ENCODE results near the gene MAP7D1.

The MAP7D1 gene

DNA sequence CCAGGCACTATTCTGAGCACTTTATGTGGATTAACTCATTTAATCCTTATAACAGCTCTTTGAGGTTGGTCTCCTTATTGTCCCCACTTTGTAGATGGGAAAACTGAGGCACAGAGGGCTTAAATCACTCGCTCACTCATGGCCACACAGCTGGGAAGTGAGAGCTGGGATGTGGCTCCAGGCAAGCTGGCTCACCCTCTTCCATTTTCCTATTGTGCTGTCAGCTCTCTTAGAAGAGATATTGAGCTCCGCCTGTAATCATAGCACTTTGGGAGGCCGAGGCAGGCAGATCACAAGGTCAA, 27.1 kb upstream of the MAP7D1 start:
- POLR2A ChIA-PET: interaction anchor here (1.1 kb wide), 1 partner anchor 198 kb away, joined by 3 read pairs; the partner anchor contains the start of gene AGO3
- CTCF ChIA-PET: interaction anchor here (0.7 kb wide), 1 partner anchor 24 kb away, joined by 3 read pairs; no protein-coding TSS in a partner anchor
- no peak for DNase-seq (ENCODE audit: extremely low spot score)
- TF ChIP-seq ARNT (IDR thresholded peaks at IDR 0.05): no peak
- no peak for TF ChIP-seq BHLHE40 (IDR thresholded peaks at IDR 0.05; ENCODE audit: borderline replicate concordance)
- no peak for TF ChIP-seq FOXA1 (IDR thresholded peaks at IDR 0.05)
- TF ChIP-seq TARDBP (IDR thresholded peaks at IDR 0.05): no peak
- no peak for TF ChIP-seq L3MBTL2 (conservative IDR thresholded peaks at IDR 0.05)
- TF ChIP-seq FOXM1 (IDR thresholded peaks at IDR 0.05; ENCODE audit: borderline replicate concordance): no peak
- TF ChIP-seq FOXK2 (IDR thresholded peaks at IDR 0.05): no peak
- no peak for TF ChIP-seq CTBP1 (IDR thresholded peaks at IDR 0.05; ENCODE audit: borderline replicate concordance)
- TF ChIP-seq ZNF384 (IDR thresholded peaks at IDR 0.05): no peak
- no peak for TF ChIP-seq ELF4 (IDR thresholded peaks at IDR 0.05)
- TF ChIP-seq, protein P1, sequence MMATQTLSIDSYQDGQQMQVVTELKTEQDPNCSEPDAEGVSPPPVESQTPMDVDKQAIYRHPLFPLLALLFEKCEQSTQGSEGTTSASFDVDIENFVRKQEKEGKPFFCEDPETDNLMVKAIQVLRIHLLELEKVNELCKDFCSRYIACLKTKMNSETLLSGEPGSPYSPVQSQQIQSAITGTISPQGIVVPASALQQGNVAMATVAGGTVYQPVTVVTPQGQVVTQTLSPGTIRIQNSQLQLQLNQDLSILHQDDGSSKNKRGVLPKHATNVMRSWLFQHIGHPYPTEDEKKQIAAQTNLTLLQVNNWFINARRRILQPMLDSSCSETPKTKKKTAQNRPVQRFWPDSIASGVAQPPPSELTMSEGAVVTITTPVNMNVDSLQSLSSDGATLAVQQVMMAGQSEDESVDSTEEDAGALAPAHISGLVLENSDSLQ (IDR thresholded peaks at IDR 0.05): no peak
- TF ChIP-seq NFRKB (IDR thresholded peaks at IDR 0.05): no peak
- no peak for TF ChIP-seq LEF1 (IDR thresholded peaks at IDR 0.05; ENCODE audit: borderline replicate concordance)

DNA sequence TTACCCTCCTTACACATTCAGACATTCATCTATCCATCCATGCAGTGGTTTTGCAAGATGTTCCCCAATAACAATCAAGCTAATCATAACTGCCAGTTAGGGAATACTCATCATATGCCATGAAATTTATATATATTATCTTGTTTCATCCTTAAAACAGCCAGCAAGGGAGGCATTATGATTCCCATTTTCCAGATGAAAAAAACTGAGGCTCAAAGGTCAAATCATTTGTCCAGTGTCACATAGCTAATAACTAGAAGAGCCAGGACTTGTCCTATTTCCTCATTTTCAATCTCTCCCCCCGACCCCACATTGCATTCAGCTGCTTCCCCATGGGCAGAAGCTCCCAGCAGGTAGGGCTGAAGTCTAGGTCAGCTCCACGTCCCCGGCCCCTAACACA, 23.9 kb upstream of the MAP7D1 start:
- POLR2A ChIA-PET: interaction anchor here (1.0 to 1.4 kb wide), 3 partner anchors 17 to 255 kb away, joined by 3 to 4 read pairs (median 4); partner anchors contain the start of gene TRAPPC3
- TF ChIP-seq LEF1 (IDR thresholded peaks at IDR 0.05; ENCODE audit: borderline replicate concordance) (no peak), ZNF384 (IDR thresholded peaks at IDR 0.05) (no peak), NFRKB (IDR thresholded peaks at IDR 0.05) (no peak), L3MBTL2 (conservative IDR thresholded peaks at IDR 0.05) (no peak), CTBP1 (IDR thresholded peaks at IDR 0.05; ENCODE audit: borderline replicate concordance) (no peak), FOXA1 (IDR thresholded peaks at IDR 0.05) (no peak), FOXM1 (IDR thresholded peaks at IDR 0.05; ENCODE audit: borderline replicate concordance) (no peak), ELF4 (IDR thresholded peaks at IDR 0.05) (no peak), SUZ12 (IDR thresholded peaks at IDR 0.05) (no peak), FOXK2 (IDR thresholded peaks at IDR 0.05) (no peak)
- TF ChIP-seq, protein P1 (IDR thresholded peaks at IDR 0.05): no peak
- DNase-seq (ENCODE audit: extremely low spot score): no peak
- CTCF ChIA-PET: interaction anchor here (0.6 kb wide), 1 partner anchor 31 kb away, joined by 4 read pairs; no protein-coding TSS in a partner anchor

DNA sequence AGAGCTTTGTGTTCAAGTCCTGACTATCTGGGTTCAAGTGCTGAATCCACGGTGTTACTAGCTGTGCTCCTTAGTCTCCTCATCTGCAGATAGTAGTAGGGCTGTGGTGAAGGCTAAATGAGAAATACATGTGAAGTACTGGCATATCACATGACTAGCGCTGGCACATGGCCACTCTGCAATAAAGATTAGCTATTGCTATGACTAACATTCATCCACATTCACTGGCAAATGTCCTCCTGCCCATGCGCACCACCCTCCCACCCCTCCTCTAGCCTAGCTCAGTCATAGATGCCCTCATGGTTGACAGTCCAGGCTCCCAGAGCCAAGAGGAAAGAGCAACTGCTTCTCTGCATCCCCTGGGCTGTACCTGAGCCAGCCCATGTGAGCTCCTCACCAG, 22.5 kb upstream of the MAP7D1 start:
- no peak for TF ChIP-seq TARDBP (IDR thresholded peaks at IDR 0.05)
- no peak for TF ChIP-seq HDGF (IDR thresholded peaks at IDR 0.05; ENCODE audit: borderline replicate concordance)
- TF ChIP-seq, protein P1 (IDR thresholded peaks at IDR 0.05): no peak
- TF ChIP-seq CTBP1 (IDR thresholded peaks at IDR 0.05; ENCODE audit: borderline replicate concordance): no peak
- no peak for TF ChIP-seq SUZ12 (IDR thresholded peaks at IDR 0.05)
- CTCF ChIA-PET: interaction anchor here (0.9 to 2.8 kb wide), 5 partner anchors 11 to 55 kb away, joined by 4 to 22 read pairs (median 14); no protein-coding TSS in a partner anchor
- POLR2A ChIA-PET: interaction anchor here (1.5 kb wide), 1 partner anchor 34 kb away, joined by 4 read pairs; no protein-coding TSS in a partner anchor
- no peak for DNase-seq (ENCODE audit: extremely low spot score)

DNA sequence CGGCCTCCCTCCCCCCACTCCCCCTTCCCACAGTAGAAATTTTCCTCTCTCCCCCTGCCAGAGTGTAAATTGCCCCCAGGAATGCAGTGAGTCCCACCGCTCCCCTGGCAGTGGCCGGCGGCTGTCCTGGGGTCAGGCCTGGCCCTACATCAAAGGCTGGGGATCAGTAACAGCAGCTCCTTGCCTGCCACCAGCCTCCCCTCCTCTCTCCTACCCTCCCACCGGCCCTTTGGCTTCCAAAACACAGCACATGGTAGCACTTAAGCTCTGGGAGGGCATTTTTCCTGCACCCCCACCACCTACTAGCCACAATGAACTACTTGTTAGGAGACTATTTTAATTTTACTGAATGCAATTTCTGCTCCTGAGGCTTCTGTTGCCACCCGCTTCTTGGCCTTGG, 21.9 kb upstream of the MAP7D1 start:
- ChIA-PET POLR2A (interaction anchor here (0.9 to 1.5 kb wide), 2 partner anchors 17 to 35 kb away, joined by 3 to 4 read pairs; no protein-coding TSS in a partner anchor), CTCF (interaction anchor here (0.6 to 3.3 kb wide), 13 partner anchors 10 to 382 kb away, joined by 3 to 26 read pairs (median 4); no protein-coding TSS in a partner anchor)
- no peak for DNase-seq (ENCODE audit: extremely low spot score)
- no peak for TF ChIP-seq SUZ12 (IDR thresholded peaks at IDR 0.05)
- TF ChIP-seq, protein P1 (IDR thresholded peaks at IDR 0.05): no peak
- TF ChIP-seq FOXK2 (IDR thresholded peaks at IDR 0.05): no peak

DNA sequence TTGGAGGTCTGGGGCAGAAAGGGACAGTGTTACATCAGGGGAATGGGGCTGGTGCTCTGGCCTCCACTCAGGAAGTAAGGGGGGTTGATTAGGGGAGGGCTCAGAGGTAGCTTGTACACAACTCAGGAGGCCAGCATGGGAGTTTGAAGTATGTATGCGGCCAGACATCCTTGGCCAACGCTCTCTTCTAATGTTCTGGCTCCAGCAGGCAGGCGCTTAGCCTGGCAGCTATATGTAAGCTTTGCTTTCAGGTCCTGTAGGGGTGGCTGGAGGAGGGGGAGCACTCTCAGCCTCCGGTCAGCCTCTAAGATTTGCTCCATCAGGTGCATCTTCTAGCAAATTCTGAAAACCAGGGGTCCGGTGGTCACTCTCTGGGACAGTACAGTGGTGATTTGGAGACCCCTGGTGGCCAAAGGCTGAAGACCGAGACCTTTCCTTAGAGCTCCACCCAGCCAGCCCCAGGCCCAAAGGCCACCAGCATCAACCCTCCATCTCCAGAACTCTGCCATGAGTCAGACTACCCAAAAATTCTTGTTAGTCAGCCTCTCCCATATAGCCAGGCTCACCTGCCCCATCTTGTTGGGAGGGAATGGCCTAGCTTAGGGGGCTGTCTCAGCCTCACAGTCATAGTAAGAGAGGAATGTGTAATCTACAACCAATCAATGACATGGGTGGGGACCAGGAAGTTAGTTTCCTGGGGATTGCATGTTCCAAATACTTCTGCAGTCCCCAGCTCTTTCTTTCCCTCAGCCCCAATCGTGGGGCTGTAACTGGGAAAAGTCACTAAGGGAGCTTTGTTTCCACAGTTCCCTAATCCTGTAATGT, 21.2 kb upstream of the MAP7D1 start:
- peak; percentile 80 for DNase-seq (ENCODE audit: extremely low spot score)
- TF ChIP-seq FOXK2 (IDR thresholded peaks at IDR 0.05): no peak
- TF ChIP-seq ELF4 (IDR thresholded peaks at IDR 0.05): no peak
- TF ChIP-seq BHLHE40 (IDR thresholded peaks at IDR 0.05; ENCODE audit: borderline replicate concordance): no peak
- no peak for TF ChIP-seq ARNT (IDR thresholded peaks at IDR 0.05)
- no peak for TF ChIP-seq SUZ12 (IDR thresholded peaks at IDR 0.05)
- no peak for TF ChIP-seq ZNF384 (IDR thresholded peaks at IDR 0.05)
- no peak for TF ChIP-seq SP1 (IDR thresholded peaks at IDR 0.05)
- no peak for TF ChIP-seq CTBP1 (IDR thresholded peaks at IDR 0.05; ENCODE audit: borderline replicate concordance)
- no peak for TF ChIP-seq LEF1 (IDR thresholded peaks at IDR 0.05; ENCODE audit: borderline replicate concordance)
- no peak for TF ChIP-seq HDGF (IDR thresholded peaks at IDR 0.05; ENCODE audit: borderline replicate concordance)
- TF ChIP-seq TARDBP (IDR thresholded peaks at IDR 0.05): no peak
- no peak for TF ChIP-seq FOXM1 (IDR thresholded peaks at IDR 0.05; ENCODE audit: borderline replicate concordance)
- CTCF ChIA-PET: interaction anchor here (0.6 to 3.3 kb wide), 24 partner anchors 10 to 626 kb away, joined by 3 to 26 read pairs (median 4); partner anchors contain the start of genes THRAP3 and TRAPPC3
- POLR2A ChIA-PET: interaction anchor here (0.9 to 1.5 kb wide), 3 partner anchors 14 to 35 kb away, joined by 3 to 5 read pairs (median 4); partner anchors contain the start of gene TRAPPC3
